Lung (tissue), 12 donors: ENCODE measurements around the gene PCDHGC4. TPM values are rescaled to one million over a fixed set of nuclear protein-coding genes. Genes with fewer than 3 reads are reported as not detected.
A peak's percentile ranks its signal among the peaks of the same experiment; 100 is the strongest.

Experiments
- ATAC-seq: fragments of 200-7000 bp; cut with Tn5 transposase; one replicate; pipeline ENCODE4 v1.9.1; 2020; ENCODE audit warnings: moderate number of reproducible peaks; ENCODE audit not compliant: insufficient read depth, low FRiP score
- DNase-seq, 3 donors: peaks; one replicate each; pipeline ENCODE4 v3.0.0-alpha.2; 2013 to 2017
- H3K27ac ChIP-seq, 2 donors: one replicate each; pipeline ENCODE4 v1.5.1; 2013; ENCODE audit warnings: mild to moderate bottlenecking in 2 of 2, moderate library complexity in 2 of 2, control low read depth in 1 of 2, inconsistent platforms in 1 of 2, low read depth in 1 of 2, low read length in 1 of 2
- H3K27me3 ChIP-seq, 3 donors: one replicate each; pipeline ENCODE4 v1.5.1; 2013; ENCODE audit warnings: low read length in 2 of 3; ENCODE audit not compliant: control insufficient read depth in 3 of 3, insufficient read depth in 3 of 3
- H3K36me3 ChIP-seq, 4 donors: one replicate each; pipeline ENCODE4 v1.5.1; 2013; ENCODE audit warnings: low read length in 4 of 4, mild to moderate bottlenecking in 1 of 4, moderate library complexity in 1 of 4; ENCODE audit not compliant: control insufficient read depth in 4 of 4, insufficient read depth in 4 of 4
- H3K4me1 ChIP-seq, 5 donors: one replicate each; pipeline ENCODE4 v1.5.1; 2013; ENCODE audit warnings: low read length in 5 of 5, mild to moderate bottlenecking in 2 of 5, moderate library complexity in 1 of 5; ENCODE audit not compliant: control insufficient read depth in 5 of 5, insufficient read depth in 5 of 5
- H3K4me3 ChIP-seq: one replicate; pipeline ENCODE4 v1.5.1; 2013; ENCODE audit warnings: mild to moderate bottlenecking, control low read depth, moderate library complexity
- H3K9ac ChIP-seq, 2 donors: one replicate each; pipeline ENCODE4 v1.5.1; 2013; ENCODE audit warnings: low read length in 2 of 2, control low read depth in 1 of 2; ENCODE audit not compliant: insufficient read depth in 1 of 2
- H3K9me3 ChIP-seq, 4 donors: one replicate each; pipeline ENCODE4 v1.5.1; 2013; ENCODE audit warnings: low read length in 3 of 4, mild to moderate bottlenecking in 1 of 4, moderate library complexity in 1 of 4; ENCODE audit not compliant: control insufficient read depth in 4 of 4, insufficient read depth in 3 of 4
- WGBS, 2 donors: extraction: QIAGEN DNeasy Blood & Tissue Kit; methylation state at CpG; one replicate each; pipeline ENCODE4 v1.1.7; 2013; 5-methylcytosine and 5-hydroxymethylcytosine counted together
- polyA plus RNA-seq, 2 donors: library from polyadenylated mRNA; stranded (reverse); fragments of 200-250 nt; gene quantifications; one replicate each; pipeline ENCODE4 v1.2.1, GENCODE V29; 2013
- total RNA-seq, 2 donors: library from RNA; depleted of rRNA in 1 of 2; stranded (reverse); fragments of >200 nt in 1 of 2; gene quantifications; one replicate each; pipeline ENCODE4 v1.2.1, GENCODE V29; 2014 to 2021
- TF ChIP-seq, protein P1 (sequence below): IDR thresholded peaks from 2 replicates; pipeline ENCODE4 v1.5.1; 2012; ENCODE audit warnings: mild to moderate bottlenecking; ENCODE audit errors: control extremely low read depth, extremely low read depth
- donor health status: control.
- donor health status: control.
- donor health status: Bipolar disorder and iron deficiency.
- donor health status: healthy.
- donor health status: DM: yes; HTN: yes; CAD: no.

PCDHGC4 gene
- total and polyA plus RNA-seq, 4 donors: 0.08 to 8.7 (median 1.7) TPM

DNA sequence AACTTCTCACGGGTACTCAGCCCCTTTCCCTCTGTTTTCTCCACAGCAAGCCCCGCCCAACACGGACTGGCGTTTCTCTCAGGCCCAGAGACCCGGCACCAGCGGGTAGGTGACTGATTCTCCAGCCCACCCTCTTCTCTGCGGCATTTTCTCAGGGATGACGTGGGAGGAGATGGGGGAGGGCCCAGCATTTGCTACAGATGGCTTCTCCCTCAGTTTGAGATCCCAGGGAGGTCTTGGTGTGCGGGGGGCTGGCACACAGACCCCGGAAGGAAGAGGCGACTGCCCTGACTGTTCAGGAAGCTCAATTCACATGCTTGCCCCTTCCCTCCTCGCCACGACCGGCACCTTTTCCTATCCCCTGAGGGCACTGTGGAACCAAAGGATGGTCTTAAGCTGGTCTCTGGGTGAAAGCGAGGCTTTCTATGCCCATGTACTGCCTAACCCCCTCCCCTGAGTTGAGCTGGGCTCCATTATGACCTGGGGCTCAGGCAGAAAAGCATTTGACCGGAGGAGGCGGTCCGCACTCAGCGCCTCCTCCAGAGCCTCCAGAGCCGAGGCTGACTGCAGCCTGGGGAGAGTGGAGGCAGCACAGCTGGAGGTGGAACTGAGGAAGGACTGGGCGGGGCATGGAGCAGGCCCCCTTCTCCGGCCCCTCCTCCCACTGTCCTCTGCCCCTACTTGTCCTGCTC, 10.1 kb downstream of the PCDHGC4 start:
- TF ChIP-seq, protein P1, sequence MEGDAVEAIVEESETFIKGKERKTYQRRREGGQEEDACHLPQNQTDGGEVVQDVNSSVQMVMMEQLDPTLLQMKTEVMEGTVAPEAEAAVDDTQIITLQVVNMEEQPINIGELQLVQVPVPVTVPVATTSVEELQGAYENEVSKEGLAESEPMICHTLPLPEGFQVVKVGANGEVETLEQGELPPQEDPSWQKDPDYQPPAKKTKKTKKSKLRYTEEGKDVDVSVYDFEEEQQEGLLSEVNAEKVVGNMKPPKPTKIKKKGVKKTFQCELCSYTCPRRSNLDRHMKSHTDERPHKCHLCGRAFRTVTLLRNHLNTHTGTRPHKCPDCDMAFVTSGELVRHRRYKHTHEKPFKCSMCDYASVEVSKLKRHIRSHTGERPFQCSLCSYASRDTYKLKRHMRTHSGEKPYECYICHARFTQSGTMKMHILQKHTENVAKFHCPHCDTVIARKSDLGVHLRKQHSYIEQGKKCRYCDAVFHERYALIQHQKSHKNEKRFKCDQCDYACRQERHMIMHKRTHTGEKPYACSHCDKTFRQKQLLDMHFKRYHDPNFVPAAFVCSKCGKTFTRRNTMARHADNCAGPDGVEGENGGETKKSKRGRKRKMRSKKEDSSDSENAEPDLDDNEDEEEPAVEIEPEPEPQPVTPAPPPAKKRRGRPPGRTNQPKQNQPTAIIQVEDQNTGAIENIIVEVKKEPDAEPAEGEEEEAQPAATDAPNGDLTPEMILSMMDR: no peak
- WGBS, 2 donors: 50 to 56% methylated on average over 21 to 22 of the region's 22 CpGs
- H3K4me1 ChIP-seq: peaks cover 0 to 52% (median 24%) of the 10 kb centered on the region in 5 donors
- H3K9me3 ChIP-seq: peaks cover 0 to 2% (median 0%) of the 10 kb centered on the region in 4 donors
- H3K9ac ChIP-seq: peak overlapping the region; percentile 10 to 25
- peak overlapping the region in 1 of 2 donors; percentile 42 for H3K27ac ChIP-seq
- H3K4me3 ChIP-seq: no peak overlapping the region
- H3K27me3 ChIP-seq: peaks cover 0 to 44% (median 0%) of the 10 kb centered on the region in 3 donors
- DNase-seq (peak in 1 of 3 donors; percentile 37), ATAC-seq (no peak)
- H3K36me3 ChIP-seq: peaks cover 0 to 35% (median 16%) of the 10 kb centered on the region in 4 donors

DNA sequence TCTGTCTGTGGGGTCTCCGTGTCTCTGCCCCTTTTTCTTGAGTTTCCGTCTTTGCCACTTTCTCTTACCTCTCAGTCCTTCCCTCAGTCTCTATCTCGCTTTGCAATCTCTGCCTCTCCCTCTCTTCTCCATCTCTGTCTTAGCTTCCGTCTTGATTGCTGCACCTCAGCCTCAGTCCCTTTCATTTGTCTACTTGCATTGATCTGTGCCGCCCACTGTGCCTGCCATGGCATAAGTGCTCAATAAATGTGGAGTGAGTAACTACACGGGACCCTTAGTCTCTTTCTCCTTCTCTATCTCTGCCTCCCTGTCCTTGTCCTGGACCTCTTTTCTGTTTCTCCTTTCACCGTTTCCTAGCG, 10.6 kb downstream of the PCDHGC4 start:
- H3K27ac ChIP-seq: peak overlapping the region in 1 of 2 donors; percentile 42
- TF ChIP-seq, protein P1: no peak
- ATAC-seq (no peak), DNase-seq (no peak)
- H3K36me3 ChIP-seq: peaks cover 0 to 30% (median 15%) of the 10 kb centered on the region in 4 donors
- peaks cover 0 to 39% (median 0%) of the 10 kb centered on the region in 3 donors for H3K27me3 ChIP-seq
- peak overlapping the region in 1 of 2 donors; percentile 25 for H3K9ac ChIP-seq
- peaks cover 0 to 52% (median 24%) of the 10 kb centered on the region in 5 donors for H3K4me1 ChIP-seq
- 84 to 88% methylated on average over 8 of the region's 8 CpGs for WGBS, 2 donors
- no peak overlapping the region for H3K4me3 ChIP-seq
- H3K9me3 ChIP-seq: peaks cover 0 to 2% (median 0%) of the 10 kb centered on the region in 4 donors

DNA sequence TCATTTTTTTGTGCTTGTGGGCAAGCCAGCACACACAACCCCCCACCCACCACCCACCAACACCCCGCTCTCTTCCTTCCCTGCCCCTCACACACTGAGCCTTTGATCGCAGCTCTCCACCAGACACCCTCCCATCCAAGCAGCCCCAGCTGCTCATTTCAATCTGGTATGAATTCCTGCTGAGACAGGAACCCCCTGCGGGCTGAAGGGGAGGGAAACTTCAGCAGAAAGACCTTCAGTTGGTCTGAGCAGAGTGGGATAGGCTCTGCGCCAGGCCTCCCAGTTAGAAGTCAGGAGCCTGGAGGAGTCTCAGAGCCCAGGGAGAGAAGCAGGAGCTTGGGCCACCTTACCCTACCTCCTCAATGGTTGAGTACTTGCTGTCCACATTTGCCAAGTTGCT, 11.2 kb downstream of the PCDHGC4 start:
- Histone ChIP-seq H3K27me3 (peaks cover 0 to 35% (median 0%) of the 10 kb centered on the region in 3 donors), H3K27ac (peak overlapping the region in 1 of 2 donors; percentile 24), H3K4me3 (no peak overlapping the region), H3K36me3 (peaks cover 0 to 25% (median 14%) of the 10 kb centered on the region in 4 donors), H3K9ac (no peak overlapping the region), H3K9me3 (peaks cover 0 to 2% (median 0%) of the 10 kb centered on the region in 4 donors), H3K4me1 (peaks cover 0 to 52% (median 24%) of the 10 kb centered on the region in 5 donors)
- 82 to 89% methylated on average over 4 of the region's 4 CpGs for WGBS, 2 donors
- ATAC-seq (no peak), DNase-seq (peak; percentile 82 to 87 (median 85))
- TF ChIP-seq, protein P1: no peak
